WTC11 (cell line): ENCODE data around the gene ZNF581. TPM values are rescaled to one million over a fixed set of nuclear protein-coding genes. Genes with fewer than 3 reads are reported as not detected.

ENCODE experiments used
- ATAC-seq: fragments of 200-7000 bp; cut with Tn5 transposase; 2 replicates; pipeline ENCODE4 v1.10.0; 2021; ENCODE audit warnings: mild to moderate bottlenecking, moderate library complexity
- CTCF ChIA-PET: fragments of 300-600 bp; sonication (Branson Sonifier 250); formaldehyde crosslinking; loops from one replicate; lab custom pipeline; 2021; ENCODE audit warnings: antibody characterized with exemption; lab: Charles Lee
- POLR2A ChIA-PET: fragments of 350-600 bp; sonication (Branson Sonifier 250); formaldehyde crosslinking; loops from one replicate; lab custom pipeline; 2021; ENCODE audit warnings: antibody characterized with exemption; lab: Charles Lee
- DNase-seq: peaks from one replicate; pipeline ENCODE4 v3.0.0; 2021; ENCODE audit warnings: low spot score
- H3K27ac Mint-ChIP-seq: 2 replicates; pipeline ENCODE4 v1.8.0; 2021; ENCODE audit warnings: mixed read lengths
- H3K27me3 Mint-ChIP-seq: 2 replicates; pipeline ENCODE4 v1.8.0; 2021; ENCODE audit warnings: low read depth, mild to moderate bottlenecking, moderate library complexity, mixed read lengths
- H3K36me3 Mint-ChIP-seq: 2 replicates; pipeline ENCODE4 v1.8.0; 2021; ENCODE audit warnings: mixed read lengths
- H3K4me1 Mint-ChIP-seq: 2 replicates; pipeline ENCODE4 v1.8.0; 2022; ENCODE audit warnings: mixed read lengths
- H3K4me3 Mint-ChIP-seq: 2 replicates; pipeline ENCODE4 v1.8.0; 2021; ENCODE audit warnings: mild to moderate bottlenecking, moderate library complexity, mixed read lengths
- H3K9me3 Mint-ChIP-seq: 2 replicates; pipeline ENCODE4 v1.8.0; 2021; ENCODE audit warnings: mixed read lengths
- CBFB ChIP-seq: sonication (generic); formaldehyde crosslinking; IDR thresholded peaks from 2 replicates; pipeline ENCODE4 v1.8.1; 2022; ENCODE audit warnings: mild to moderate bottlenecking, low read depth, missing genetic modification reagents
- CTCF ChIP-seq: fragments of 200-600 bp; IDR thresholded peaks from 2 replicates; pipeline ENCODE4 v1.8.0; 2022; ENCODE audit warnings: antibody characterized with exemption
- GABPB1 ChIP-seq: sonication (generic); formaldehyde crosslinking; IDR thresholded peaks from 2 replicates; pipeline ENCODE4 v1.8.1; 2023; ENCODE audit warnings: mild to moderate bottlenecking, missing genetic modification reagents
- IRF2 ChIP-seq: sonication (generic); formaldehyde crosslinking; IDR thresholded peaks from 2 replicates; pipeline ENCODE4 v1.8.0; 2022; ENCODE audit warnings: low read depth, missing genetic modification reagents, borderline replicate concordance
- JUN ChIP-seq: sonication (generic); formaldehyde crosslinking; IDR thresholded peaks from 2 replicates; pipeline ENCODE4 v1.8.0; 2023; ENCODE audit warnings: mild to moderate bottlenecking, missing genetic modification reagents
- MAX ChIP-seq: sonication (generic); formaldehyde crosslinking; IDR thresholded peaks from 2 replicates; pipeline ENCODE4 v1.8.0; 2022; ENCODE audit warnings: mild to moderate bottlenecking, missing genetic modification reagents
- NFATC4 ChIP-seq: fragments of 250-450 bp; sonication (Bioruptor Pico); IDR thresholded peaks from 2 replicates; pipeline ENCODE4 v1.9.0; 2021; ENCODE audit warnings: mild to moderate bottlenecking
- OVOL2 ChIP-seq: fragments of 250-450 bp; sonication (Bioruptor Pico); IDR thresholded peaks from 2 replicates; pipeline ENCODE4 v1.9.0; 2021; ENCODE audit warnings: mild to moderate bottlenecking, borderline replicate concordance
- PREB ChIP-seq: sonication (generic); formaldehyde crosslinking; IDR thresholded peaks from 2 replicates; pipeline ENCODE4 v1.8.1; 2022; ENCODE audit warnings: mild to moderate bottlenecking, missing genetic modification reagents, moderate library complexity, borderline replicate concordance
- SMAD3 ChIP-seq: sonication (generic); formaldehyde crosslinking; IDR thresholded peaks from 2 replicates; pipeline ENCODE4 v1.8.0; 2022; ENCODE audit warnings: missing genetic modification reagents, mild to moderate bottlenecking, borderline replicate concordance
- SP1 ChIP-seq: sonication (generic); formaldehyde crosslinking; conservative IDR thresholded peaks from 2 replicates; pipeline ENCODE4 v1.8.1; 2022; ENCODE audit warnings: missing genetic modification reagents
- TCF7 ChIP-seq: sonication (generic); formaldehyde crosslinking; IDR thresholded peaks from 2 replicates; pipeline ENCODE4 v1.8.0; 2022; ENCODE audit warnings: mild to moderate bottlenecking, low read depth, missing genetic modification reagents, moderate library complexity
- ZNF232 ChIP-seq: sonication (generic); formaldehyde crosslinking; IDR thresholded peaks from 2 replicates; pipeline ENCODE4 v1.8.0; 2022; ENCODE audit warnings: mild to moderate bottlenecking, missing genetic modification reagents
- ZNF512 ChIP-seq: sonication (generic); formaldehyde crosslinking; IDR thresholded peaks from 2 replicates; pipeline ENCODE4 v1.8.1; 2022; ENCODE audit warnings: missing genetic modification reagents, borderline replicate concordance
- total RNA-seq: library from RNA; stranded (reverse); gene quantifications from 3 replicates; pipeline ENCODE4 v1.2.3, GENCODE V29; 2021
- TF ChIP-seq, protein P1 (sequence below): fragments of 250-450 bp; sonication (Bioruptor Pico); IDR thresholded peaks from 2 replicates; pipeline ENCODE4 v1.9.0; 2021; ENCODE audit warnings: mild to moderate bottlenecking
- TF ChIP-seq, protein P2 (sequence below): sonication (generic); formaldehyde crosslinking; IDR thresholded peaks from 2 replicates; pipeline ENCODE4 v1.8.1; 2022; ENCODE audit warnings: mild to moderate bottlenecking, moderate library complexity, missing genetic modification reagents
- TF ChIP-seq, protein P3 (sequence below): sonication (generic); formaldehyde crosslinking; conservative IDR thresholded peaks from 2 replicates; pipeline ENCODE4 v1.8.1; 2022; ENCODE audit warnings: mild to moderate bottlenecking, missing genetic modification reagents
- TF ChIP-seq, protein P4 (sequence below): sonication (generic); formaldehyde crosslinking; IDR thresholded peaks from 2 replicates; pipeline ENCODE4 v1.8.0; 2023; ENCODE audit warnings: missing genetic modification reagents
- TF ChIP-seq, protein P5 (sequence below): sonication (generic); formaldehyde crosslinking; IDR thresholded peaks from 2 replicates; pipeline ENCODE4 v1.8.1; 2023; ENCODE audit warnings: mild to moderate bottlenecking, missing genetic modification reagents
- TF ChIP-seq, protein P6 (sequence below): fragments of 250-450 bp; sonication (Bioruptor Pico); IDR thresholded peaks from 2 replicates; pipeline ENCODE4 v2.1.2; 2022; ENCODE audit warnings: mild to moderate bottlenecking, moderate library complexity

The ZNF581 gene
- total RNA-seq, 1 experiment from 2014 or later = 100 TPM

DNA sequence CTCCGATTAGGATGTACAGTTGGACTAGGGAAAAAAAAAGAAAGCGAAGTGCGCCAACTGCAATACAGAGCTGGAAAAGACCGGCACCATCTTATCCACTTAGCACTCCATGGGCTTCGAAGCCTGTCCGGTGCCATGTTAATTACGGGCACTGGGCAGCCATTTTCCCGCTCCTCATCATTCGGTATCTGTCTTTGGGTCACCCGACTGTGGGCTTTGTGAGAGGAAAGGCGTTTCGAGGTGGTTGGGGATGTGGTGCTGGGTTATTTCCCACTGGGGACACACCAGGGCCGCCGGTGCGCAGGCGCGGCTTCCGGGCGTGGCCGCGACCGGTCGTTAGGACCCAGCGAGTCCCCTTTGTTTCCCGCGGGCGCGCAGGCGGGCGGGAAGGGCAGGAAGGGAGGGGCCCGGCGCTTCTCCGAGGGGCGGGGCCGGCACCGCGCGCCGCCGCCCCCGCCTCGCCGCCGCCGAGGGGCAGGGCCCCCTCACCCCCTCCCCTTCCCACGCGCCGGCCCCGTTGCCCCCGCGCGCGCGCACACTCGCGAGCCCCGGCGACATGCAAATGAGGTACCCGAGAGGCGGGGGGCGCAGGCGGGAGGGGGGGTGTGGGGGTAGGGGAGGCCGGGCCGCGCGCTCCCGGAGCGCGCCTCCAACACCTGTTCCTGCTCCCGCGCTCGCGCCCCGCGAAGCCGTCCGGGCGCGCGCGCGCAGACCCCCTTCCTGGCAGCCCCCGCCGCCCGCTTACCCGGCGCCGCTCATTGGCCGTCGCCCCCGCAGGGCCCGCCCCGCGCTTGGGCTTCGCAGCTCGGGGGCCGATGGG is 43.4 kb upstream of the ZNF581 start, which contains the start of gene ZNF524 (continued):
- TF ChIP-seq IRF2 (CRISPR knock-in tag) = no peak
- no peak for TF ChIP-seq TCF7
- TF ChIP-seq ZNF232 (CRISPR knock-in tag) = peak; percentile 51; the same call in 1 of the 2 replicates
- TF ChIP-seq, protein P1, sequence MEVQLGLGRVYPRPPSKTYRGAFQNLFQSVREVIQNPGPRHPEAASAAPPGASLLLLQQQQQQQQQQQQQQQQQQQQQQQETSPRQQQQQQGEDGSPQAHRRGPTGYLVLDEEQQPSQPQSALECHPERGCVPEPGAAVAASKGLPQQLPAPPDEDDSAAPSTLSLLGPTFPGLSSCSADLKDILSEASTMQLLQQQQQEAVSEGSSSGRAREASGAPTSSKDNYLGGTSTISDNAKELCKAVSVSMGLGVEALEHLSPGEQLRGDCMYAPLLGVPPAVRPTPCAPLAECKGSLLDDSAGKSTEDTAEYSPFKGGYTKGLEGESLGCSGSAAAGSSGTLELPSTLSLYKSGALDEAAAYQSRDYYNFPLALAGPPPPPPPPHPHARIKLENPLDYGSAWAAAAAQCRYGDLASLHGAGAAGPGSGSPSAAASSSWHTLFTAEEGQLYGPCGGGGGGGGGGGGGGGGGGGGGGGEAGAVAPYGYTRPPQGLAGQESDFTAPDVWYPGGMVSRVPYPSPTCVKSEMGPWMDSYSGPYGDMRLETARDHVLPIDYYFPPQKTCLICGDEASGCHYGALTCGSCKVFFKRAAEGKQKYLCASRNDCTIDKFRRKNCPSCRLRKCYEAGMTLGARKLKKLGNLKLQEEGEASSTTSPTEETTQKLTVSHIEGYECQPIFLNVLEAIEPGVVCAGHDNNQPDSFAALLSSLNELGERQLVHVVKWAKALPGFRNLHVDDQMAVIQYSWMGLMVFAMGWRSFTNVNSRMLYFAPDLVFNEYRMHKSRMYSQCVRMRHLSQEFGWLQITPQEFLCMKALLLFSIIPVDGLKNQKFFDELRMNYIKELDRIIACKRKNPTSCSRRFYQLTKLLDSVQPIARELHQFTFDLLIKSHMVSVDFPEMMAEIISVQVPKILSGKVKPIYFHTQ (CRISPR knock-in tag) = 0 out of 2 replicates have a peak, but pooled peaks have one; percentile 36
- TF ChIP-seq, protein P2, sequence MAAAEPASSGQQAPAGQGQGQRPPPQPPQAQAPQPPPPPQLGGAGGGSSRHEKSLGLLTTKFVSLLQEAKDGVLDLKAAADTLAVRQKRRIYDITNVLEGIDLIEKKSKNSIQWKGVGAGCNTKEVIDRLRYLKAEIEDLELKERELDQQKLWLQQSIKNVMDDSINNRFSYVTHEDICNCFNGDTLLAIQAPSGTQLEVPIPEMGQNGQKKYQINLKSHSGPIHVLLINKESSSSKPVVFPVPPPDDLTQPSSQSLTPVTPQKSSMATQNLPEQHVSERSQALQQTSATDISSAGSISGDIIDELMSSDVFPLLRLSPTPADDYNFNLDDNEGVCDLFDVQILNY (CRISPR knock-in tag) = peak; percentile 92
- TF ChIP-seq MAX (CRISPR knock-in tag) = peak; percentile 40
- TF ChIP-seq, protein P3, sequence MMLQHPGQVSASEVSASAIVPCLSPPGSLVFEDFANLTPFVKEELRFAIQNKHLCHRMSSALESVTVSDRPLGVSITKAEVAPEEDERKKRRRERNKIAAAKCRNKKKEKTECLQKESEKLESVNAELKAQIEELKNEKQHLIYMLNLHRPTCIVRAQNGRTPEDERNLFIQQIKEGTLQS (CRISPR knock-in tag) = no peak
- no peak for TF ChIP-seq ZNF512 (CRISPR knock-in tag)
- TF ChIP-seq JUN = no peak
- no peak for TF ChIP-seq OVOL2 (CRISPR knock-in tag)
- TF ChIP-seq, protein P4, sequence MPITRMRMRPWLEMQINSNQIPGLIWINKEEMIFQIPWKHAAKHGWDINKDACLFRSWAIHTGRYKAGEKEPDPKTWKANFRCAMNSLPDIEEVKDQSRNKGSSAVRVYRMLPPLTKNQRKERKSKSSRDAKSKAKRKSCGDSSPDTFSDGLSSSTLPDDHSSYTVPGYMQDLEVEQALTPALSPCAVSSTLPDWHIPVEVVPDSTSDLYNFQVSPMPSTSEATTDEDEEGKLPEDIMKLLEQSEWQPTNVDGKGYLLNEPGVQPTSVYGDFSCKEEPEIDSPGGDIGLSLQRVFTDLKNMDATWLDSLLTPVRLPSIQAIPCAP (CRISPR knock-in tag) = no peak
- peak; percentile 74 for TF ChIP-seq SP1 (CRISPR knock-in tag)
- TF ChIP-seq, protein P5, sequence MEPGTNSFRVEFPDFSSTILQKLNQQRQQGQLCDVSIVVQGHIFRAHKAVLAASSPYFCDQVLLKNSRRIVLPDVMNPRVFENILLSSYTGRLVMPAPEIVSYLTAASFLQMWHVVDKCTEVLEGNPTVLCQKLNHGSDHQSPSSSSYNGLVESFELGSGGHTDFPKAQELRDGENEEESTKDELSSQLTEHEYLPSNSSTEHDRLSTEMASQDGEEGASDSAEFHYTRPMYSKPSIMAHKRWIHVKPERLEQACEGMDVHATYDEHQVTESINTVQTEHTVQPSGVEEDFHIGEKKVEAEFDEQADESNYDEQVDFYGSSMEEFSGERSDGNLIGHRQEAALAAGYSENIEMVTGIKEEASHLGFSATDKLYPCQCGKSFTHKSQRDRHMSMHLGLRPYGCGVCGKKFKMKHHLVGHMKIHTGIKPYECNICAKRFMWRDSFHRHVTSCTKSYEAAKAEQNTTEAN (CRISPR knock-in tag) = 0 out of 2 replicates have a peak, but pooled peaks have one; percentile 25

- DNase-seq = no peak
- ATAC-seq = no peak
- no peak for TF ChIP-seq SMAD3 (CRISPR knock-in tag)
- no peak for TF ChIP-seq NFATC4 (CRISPR knock-in tag)
- TF ChIP-seq GABPB1 = no peak
- TF ChIP-seq, protein P4 (CRISPR knock-in tag) = no peak
- TF ChIP-seq CTCF = no peak
- no peak for TF ChIP-seq PREB
- no peak for TF ChIP-seq CBFB (CRISPR knock-in tag)
- TF ChIP-seq JUN = no peak
- TF ChIP-seq, protein P6, sequence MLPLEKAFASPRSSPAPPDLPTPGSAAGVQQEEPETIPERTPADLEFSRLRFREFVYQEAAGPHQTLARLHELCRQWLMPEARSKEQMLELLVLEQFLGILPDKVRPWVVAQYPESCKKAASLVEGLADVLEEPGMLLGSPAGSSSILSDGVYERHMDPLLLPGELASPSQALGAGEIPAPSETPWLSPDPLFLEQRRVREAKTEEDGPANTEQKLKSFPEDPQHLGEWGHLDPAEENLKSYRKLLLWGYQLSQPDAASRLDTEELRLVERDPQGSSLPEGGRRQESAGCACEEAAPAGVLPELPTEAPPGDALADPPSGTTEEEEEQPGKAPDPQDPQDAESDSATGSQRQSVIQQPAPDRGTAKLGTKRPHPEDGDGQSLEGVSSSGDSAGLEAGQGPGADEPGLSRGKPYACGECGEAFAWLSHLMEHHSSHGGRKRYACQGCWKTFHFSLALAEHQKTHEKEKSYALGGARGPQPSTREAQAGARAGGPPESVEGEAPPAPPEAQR = no peak
- peaks cover 12% of the 10 kb centered on the region for H3K36me3 Mint-ChIP-seq
- H3K27ac Mint-ChIP-seq = 0 out of 2 replicates have a peak overlapping the region, but pooled peaks have one; percentile 93
- ChIA-PET POLR2A (interaction anchor here (0.7 to 2.1 kb wide), 3 partner anchors 51 to 125 kb away, joined by 3 to 15 read pairs (median 3); partner anchors contain the start of gene ZNF628), CTCF (interaction anchor here (0.6 to 2.1 kb wide), 3 partner anchors 94 to 339 kb away, joined by 3 to 7 read pairs (median 3); partner anchors contain the start of gene HSPBP1)
- peak overlapping the region; percentile 74 for H3K4me3 Mint-ChIP-seq
- H3K27me3 Mint-ChIP-seq = no peaks in the 10 kb centered on the region; the same call in 1 of the 2 replicates
- peaks cover 29% of the 10 kb centered on the region for H3K4me1 Mint-ChIP-seq
- H3K9me3 Mint-ChIP-seq = no peaks in the 10 kb centered on the region
Observed at GRCh38 chr19:55600662-55601028, 42.8 kb upstream of the ZNF581 start.
